ENCODE results near the gene ADAM12. TPM values are rescaled to one million over a fixed set of nuclear protein-coding genes. Genes with fewer than 3 reads are reported as not detected.

ADAM12 gene
- total RNA-seq, 1 donor from 2014 or later = 18.4 TPM

GRCh38 chr10:126101736-126102135 lies 286.5 kb downstream of the ADAM12 start:
- H3K27ac Mint-ChIP-seq (ENCODE audit: unreplicated experiment) = no peak overlapping the region
- TF ChIP-seq, protein P1, sequence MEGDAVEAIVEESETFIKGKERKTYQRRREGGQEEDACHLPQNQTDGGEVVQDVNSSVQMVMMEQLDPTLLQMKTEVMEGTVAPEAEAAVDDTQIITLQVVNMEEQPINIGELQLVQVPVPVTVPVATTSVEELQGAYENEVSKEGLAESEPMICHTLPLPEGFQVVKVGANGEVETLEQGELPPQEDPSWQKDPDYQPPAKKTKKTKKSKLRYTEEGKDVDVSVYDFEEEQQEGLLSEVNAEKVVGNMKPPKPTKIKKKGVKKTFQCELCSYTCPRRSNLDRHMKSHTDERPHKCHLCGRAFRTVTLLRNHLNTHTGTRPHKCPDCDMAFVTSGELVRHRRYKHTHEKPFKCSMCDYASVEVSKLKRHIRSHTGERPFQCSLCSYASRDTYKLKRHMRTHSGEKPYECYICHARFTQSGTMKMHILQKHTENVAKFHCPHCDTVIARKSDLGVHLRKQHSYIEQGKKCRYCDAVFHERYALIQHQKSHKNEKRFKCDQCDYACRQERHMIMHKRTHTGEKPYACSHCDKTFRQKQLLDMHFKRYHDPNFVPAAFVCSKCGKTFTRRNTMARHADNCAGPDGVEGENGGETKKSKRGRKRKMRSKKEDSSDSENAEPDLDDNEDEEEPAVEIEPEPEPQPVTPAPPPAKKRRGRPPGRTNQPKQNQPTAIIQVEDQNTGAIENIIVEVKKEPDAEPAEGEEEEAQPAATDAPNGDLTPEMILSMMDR (IDR thresholded peaks at IDR 0.05; ENCODE audit: partially characterized antibody, unreplicated experiment) = no peak
- no peak for DNase-seq
- no peaks in the 10 kb centered on the region for H3K4me1 Mint-ChIP-seq (ENCODE audit: low read depth, unreplicated experiment)
- H3K9me3 Mint-ChIP-seq (ENCODE audit: unreplicated experiment) = no peaks in the 10 kb centered on the region
- H3K27me3 Mint-ChIP-seq (ENCODE audit: unreplicated experiment) = peaks cover 2% of the 10 kb centered on the region
- no peak overlapping the region for H3K4me3 Mint-ChIP-seq (ENCODE audit: unreplicated experiment)
- no peaks in the 10 kb centered on the region for H3K36me3 Mint-ChIP-seq (ENCODE audit: unreplicated experiment)

GRCh38 chr10:126101325-126101724 lies 287.0 kb downstream of the ADAM12 start:
- Mint-ChIP-seq H3K9me3 (ENCODE audit: unreplicated experiment) (no peaks in the 10 kb centered on the region), H3K27ac (ENCODE audit: unreplicated experiment) (no peak overlapping the region), H3K36me3 (ENCODE audit: unreplicated experiment) (no peaks in the 10 kb centered on the region), H3K4me1 (ENCODE audit: low read depth, unreplicated experiment) (no peaks in the 10 kb centered on the region), H3K4me3 (ENCODE audit: unreplicated experiment) (no peak overlapping the region), H3K27me3 (ENCODE audit: unreplicated experiment) (no peaks in the 10 kb centered on the region)
- TF ChIP-seq, protein P1 (IDR thresholded peaks at IDR 0.05; ENCODE audit: partially characterized antibody, unreplicated experiment) = no peak
- DNase-seq = no peak

- no peak overlapping the region for H3K4me3 Mint-ChIP-seq (ENCODE audit: unreplicated experiment)
- TF ChIP-seq, protein P1 (IDR thresholded peaks at IDR 0.05; ENCODE audit: partially characterized antibody, unreplicated experiment) = no peak
These were observed 288.9 kb downstream of the ADAM12 start for GRCh38 chr10:126099366-126099765.

GRCh38 chr10:126098226-126098581 lies 290.1 kb downstream of the ADAM12 start:
- DNase-seq = no peak
- H3K36me3 Mint-ChIP-seq (ENCODE audit: unreplicated experiment) = no peaks in the 10 kb centered on the region
- H3K27ac Mint-ChIP-seq (ENCODE audit: unreplicated experiment) = no peak overlapping the region
- no peaks in the 10 kb centered on the region for H3K9me3 Mint-ChIP-seq (ENCODE audit: unreplicated experiment)
- no peaks in the 10 kb centered on the region for H3K27me3 Mint-ChIP-seq (ENCODE audit: unreplicated experiment)
- H3K4me3 Mint-ChIP-seq (ENCODE audit: unreplicated experiment) = no peak overlapping the region
- no peaks in the 10 kb centered on the region for H3K4me1 Mint-ChIP-seq (ENCODE audit: low read depth, unreplicated experiment)
- TF ChIP-seq, protein P1 (IDR thresholded peaks at IDR 0.05; ENCODE audit: partially characterized antibody, unreplicated experiment) = no peak

More at GRCh38 chr10:126099366-126099765, 288.9 kb downstream of the ADAM12 start:
- Mint-ChIP-seq H3K36me3 (ENCODE audit: unreplicated experiment) (no peaks in the 10 kb centered on the region), H3K4me1 (ENCODE audit: low read depth, unreplicated experiment) (no peaks in the 10 kb centered on the region), H3K9me3 (ENCODE audit: unreplicated experiment) (no peaks in the 10 kb centered on the region), H3K27me3 (ENCODE audit: unreplicated experiment) (no peaks in the 10 kb centered on the region), H3K27ac (ENCODE audit: unreplicated experiment) (no peak overlapping the region)
- DNase-seq = no peak

DNA sequence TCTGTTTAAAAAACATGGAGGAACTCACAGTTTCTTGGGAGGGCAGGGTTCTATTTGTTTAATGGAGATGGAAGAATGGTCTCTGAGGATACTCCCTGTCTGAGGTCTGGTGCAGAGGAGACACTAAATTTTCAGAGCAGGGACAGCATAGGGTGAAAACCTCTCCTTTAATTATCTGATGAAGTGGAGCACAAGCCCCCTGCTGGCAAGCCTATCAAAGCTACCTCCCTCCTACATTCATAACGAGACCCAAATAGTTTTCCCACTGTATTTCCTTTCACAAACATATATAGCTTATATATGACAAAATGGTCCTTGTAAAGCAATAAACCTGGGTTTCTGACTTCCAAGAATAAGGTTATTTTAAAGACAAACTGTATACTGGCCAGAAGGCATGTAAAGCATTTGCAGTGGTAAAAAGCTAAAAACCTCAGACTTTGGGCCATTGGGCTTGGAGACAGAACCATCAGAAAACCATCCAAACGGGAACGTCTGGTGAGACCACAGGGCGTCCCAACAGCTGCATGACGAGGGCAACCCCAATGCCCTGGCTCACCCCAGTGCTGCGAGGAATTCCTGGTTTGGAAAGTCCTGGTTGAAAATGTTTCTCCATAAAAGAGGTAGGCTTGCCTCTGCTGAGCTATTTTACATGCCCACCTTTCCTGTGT lies 290.6 kb downstream of the ADAM12 start:
- DNase-seq = no peak
- H3K4me3 Mint-ChIP-seq (ENCODE audit: unreplicated experiment) = no peak overlapping the region
- no peaks in the 10 kb centered on the region for H3K27me3 Mint-ChIP-seq (ENCODE audit: unreplicated experiment)
- TF ChIP-seq, protein P1 (IDR thresholded peaks at IDR 0.05; ENCODE audit: partially characterized antibody, unreplicated experiment) = no peak
- H3K36me3 Mint-ChIP-seq (ENCODE audit: unreplicated experiment) = no peaks in the 10 kb centered on the region
- no peaks in the 10 kb centered on the region for H3K4me1 Mint-ChIP-seq (ENCODE audit: low read depth, unreplicated experiment)
- no peaks in the 10 kb centered on the region for H3K9me3 Mint-ChIP-seq (ENCODE audit: unreplicated experiment)
- H3K27ac Mint-ChIP-seq (ENCODE audit: unreplicated experiment) = no peak overlapping the region

Data from glutamatergic neuron (in vitro differentiated cells).